ENCODE data around the gene ACTR2. TPM values are rescaled to one million over a fixed set of nuclear protein-coding genes. Genes with fewer than 3 reads are reported as not detected.

Gene ACTR2
- total and polyA plus RNA-seq, 2 of the 13 experiments (the other 11 are each of a cell fraction or from before 2014, with no cell fraction given) = 51.2 to 100 TPM

DNA sequence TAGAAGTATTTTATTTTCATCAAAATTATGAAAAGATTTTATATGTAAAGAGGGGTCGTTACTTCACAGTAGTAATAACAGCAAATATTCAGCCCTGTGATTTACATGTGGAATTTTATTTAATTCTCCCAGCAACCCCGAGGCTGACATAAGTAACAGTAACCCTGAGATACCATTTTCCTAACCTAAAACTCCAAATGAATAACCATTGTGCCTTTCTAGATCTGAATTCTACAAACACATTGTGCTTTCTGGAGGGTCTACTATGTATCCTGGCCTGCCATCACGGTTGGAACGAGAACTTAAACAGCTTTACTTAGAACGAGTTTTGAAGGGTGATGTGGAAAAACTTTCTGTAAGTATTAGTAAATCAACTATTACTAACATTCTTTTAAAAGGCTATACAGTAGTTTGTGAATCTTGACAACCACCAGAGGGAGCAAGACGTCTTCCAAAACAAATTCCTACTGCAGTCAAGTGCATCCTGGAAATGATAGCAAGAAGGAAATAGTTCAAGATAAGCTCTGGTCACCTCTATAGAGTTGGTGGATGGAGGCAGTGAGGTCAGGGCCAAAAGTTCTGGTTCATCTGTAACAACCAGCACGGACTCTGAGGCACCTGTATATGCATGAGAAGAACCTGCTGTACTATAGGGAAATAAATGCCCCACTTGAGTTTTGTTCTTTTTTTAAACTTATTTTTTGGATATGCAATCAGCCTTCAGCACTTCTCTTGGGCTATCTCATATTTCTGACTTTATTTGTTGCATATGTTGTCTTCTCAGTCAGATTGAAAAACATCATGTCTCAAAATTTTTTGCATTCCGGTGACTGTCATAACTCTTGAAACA, 37.4 kb downstream of the ACTR2 start (continued):
- TF ChIP-seq, protein P1, sequence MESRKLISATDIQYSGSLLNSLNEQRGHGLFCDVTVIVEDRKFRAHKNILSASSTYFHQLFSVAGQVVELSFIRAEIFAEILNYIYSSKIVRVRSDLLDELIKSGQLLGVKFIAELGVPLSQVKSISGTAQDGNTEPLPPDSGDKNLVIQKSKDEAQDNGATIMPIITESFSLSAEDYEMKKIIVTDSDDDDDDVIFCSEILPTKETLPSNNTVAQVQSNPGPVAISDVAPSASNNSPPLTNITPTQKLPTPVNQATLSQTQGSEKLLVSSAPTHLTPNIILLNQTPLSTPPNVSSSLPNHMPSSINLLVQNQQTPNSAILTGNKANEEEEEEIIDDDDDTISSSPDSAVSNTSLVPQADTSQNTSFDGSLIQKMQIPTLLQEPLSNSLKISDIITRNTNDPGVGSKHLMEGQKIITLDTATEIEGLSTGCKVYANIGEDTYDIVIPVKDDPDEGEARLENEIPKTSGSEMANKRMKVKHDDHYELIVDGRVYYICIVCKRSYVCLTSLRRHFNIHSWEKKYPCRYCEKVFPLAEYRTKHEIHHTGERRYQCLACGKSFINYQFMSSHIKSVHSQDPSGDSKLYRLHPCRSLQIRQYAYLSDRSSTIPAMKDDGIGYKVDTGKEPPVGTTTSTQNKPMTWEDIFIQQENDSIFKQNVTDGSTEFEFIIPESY (CRISPR knock-in tag; IDR thresholded peaks at IDR 0.05) = no peak
- TF ChIP-seq, protein P2, sequence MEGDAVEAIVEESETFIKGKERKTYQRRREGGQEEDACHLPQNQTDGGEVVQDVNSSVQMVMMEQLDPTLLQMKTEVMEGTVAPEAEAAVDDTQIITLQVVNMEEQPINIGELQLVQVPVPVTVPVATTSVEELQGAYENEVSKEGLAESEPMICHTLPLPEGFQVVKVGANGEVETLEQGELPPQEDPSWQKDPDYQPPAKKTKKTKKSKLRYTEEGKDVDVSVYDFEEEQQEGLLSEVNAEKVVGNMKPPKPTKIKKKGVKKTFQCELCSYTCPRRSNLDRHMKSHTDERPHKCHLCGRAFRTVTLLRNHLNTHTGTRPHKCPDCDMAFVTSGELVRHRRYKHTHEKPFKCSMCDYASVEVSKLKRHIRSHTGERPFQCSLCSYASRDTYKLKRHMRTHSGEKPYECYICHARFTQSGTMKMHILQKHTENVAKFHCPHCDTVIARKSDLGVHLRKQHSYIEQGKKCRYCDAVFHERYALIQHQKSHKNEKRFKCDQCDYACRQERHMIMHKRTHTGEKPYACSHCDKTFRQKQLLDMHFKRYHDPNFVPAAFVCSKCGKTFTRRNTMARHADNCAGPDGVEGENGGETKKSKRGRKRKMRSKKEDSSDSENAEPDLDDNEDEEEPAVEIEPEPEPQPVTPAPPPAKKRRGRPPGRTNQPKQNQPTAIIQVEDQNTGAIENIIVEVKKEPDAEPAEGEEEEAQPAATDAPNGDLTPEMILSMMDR (CRISPR knock-in tag; IDR thresholded peaks at IDR 0.05) = peak; percentile 87
- TF ChIP-seq, protein P3, sequence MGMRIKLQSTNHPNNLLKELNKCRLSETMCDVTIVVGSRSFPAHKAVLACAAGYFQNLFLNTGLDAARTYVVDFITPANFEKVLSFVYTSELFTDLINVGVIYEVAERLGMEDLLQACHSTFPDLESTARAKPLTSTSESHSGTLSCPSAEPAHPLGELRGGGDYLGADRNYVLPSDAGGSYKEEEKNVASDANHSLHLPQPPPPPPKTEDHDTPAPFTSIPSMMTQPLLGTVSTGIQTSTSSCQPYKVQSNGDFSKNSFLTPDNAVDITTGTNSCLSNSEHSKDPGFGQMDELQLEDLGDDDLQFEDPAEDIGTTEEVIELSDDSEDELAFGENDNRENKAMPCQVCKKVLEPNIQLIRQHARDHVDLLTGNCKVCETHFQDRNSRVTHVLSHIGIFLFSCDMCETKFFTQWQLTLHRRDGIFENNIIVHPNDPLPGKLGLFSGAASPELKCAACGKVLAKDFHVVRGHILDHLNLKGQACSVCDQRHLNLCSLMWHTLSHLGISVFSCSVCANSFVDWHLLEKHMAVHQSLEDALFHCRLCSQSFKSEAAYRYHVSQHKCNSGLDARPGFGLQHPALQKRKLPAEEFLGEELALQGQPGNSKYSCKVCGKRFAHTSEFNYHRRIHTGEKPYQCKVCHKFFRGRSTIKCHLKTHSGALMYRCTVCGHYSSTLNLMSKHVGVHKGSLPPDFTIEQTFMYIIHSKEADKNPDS (CRISPR knock-in tag; IDR thresholded peaks at IDR 0.05) = no peak
- TF ChIP-seq ZNF484 (CRISPR knock-in tag; IDR thresholded peaks at IDR 0.05; ENCODE audit: borderline replicate concordance, low read depth) (no peak), FOSL2 (CRISPR knock-in tag; IDR thresholded peaks at IDR 0.05) (no peak), ZNF24 (IDR thresholded peaks at IDR 0.05) (no peak), GATAD2A (CRISPR knock-in tag; IDR thresholded peaks at IDR 0.05) (peak; percentile 54; the same call in 1 of the 2 replicates), NR2F1 (CRISPR knock-in tag; IDR thresholded peaks at IDR 0.05) (no peak), MIER3 (CRISPR knock-in tag; IDR thresholded peaks at IDR 0.05; ENCODE audit: borderline replicate concordance) (peak; percentile 38; the same call in 1 of the 2 replicates)
- TF ChIP-seq, protein P4, sequence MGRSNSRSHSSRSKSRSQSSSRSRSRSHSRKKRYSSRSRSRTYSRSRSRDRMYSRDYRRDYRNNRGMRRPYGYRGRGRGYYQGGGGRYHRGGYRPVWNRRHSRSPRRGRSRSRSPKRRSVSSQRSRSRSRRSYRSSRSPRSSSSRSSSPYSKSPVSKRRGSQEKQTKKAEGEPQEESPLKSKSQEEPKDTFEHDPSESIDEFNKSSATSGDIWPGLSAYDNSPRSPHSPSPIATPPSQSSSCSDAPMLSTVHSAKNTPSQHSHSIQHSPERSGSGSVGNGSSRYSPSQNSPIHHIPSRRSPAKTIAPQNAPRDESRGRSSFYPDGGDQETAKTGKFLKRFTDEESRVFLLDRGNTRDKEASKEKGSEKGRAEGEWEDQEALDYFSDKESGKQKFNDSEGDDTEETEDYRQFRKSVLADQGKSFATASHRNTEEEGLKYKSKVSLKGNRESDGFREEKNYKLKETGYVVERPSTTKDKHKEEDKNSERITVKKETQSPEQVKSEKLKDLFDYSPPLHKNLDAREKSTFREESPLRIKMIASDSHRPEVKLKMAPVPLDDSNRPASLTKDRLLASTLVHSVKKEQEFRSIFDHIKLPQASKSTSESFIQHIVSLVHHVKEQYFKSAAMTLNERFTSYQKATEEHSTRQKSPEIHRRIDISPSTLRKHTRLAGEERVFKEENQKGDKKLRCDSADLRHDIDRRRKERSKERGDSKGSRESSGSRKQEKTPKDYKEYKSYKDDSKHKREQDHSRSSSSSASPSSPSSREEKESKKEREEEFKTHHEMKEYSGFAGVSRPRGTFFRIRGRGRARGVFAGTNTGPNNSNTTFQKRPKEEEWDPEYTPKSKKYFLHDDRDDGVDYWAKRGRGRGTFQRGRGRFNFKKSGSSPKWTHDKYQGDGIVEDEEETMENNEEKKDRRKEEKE (IDR thresholded peaks at IDR 0.05) = no peak
- TF ChIP-seq, protein P5, sequence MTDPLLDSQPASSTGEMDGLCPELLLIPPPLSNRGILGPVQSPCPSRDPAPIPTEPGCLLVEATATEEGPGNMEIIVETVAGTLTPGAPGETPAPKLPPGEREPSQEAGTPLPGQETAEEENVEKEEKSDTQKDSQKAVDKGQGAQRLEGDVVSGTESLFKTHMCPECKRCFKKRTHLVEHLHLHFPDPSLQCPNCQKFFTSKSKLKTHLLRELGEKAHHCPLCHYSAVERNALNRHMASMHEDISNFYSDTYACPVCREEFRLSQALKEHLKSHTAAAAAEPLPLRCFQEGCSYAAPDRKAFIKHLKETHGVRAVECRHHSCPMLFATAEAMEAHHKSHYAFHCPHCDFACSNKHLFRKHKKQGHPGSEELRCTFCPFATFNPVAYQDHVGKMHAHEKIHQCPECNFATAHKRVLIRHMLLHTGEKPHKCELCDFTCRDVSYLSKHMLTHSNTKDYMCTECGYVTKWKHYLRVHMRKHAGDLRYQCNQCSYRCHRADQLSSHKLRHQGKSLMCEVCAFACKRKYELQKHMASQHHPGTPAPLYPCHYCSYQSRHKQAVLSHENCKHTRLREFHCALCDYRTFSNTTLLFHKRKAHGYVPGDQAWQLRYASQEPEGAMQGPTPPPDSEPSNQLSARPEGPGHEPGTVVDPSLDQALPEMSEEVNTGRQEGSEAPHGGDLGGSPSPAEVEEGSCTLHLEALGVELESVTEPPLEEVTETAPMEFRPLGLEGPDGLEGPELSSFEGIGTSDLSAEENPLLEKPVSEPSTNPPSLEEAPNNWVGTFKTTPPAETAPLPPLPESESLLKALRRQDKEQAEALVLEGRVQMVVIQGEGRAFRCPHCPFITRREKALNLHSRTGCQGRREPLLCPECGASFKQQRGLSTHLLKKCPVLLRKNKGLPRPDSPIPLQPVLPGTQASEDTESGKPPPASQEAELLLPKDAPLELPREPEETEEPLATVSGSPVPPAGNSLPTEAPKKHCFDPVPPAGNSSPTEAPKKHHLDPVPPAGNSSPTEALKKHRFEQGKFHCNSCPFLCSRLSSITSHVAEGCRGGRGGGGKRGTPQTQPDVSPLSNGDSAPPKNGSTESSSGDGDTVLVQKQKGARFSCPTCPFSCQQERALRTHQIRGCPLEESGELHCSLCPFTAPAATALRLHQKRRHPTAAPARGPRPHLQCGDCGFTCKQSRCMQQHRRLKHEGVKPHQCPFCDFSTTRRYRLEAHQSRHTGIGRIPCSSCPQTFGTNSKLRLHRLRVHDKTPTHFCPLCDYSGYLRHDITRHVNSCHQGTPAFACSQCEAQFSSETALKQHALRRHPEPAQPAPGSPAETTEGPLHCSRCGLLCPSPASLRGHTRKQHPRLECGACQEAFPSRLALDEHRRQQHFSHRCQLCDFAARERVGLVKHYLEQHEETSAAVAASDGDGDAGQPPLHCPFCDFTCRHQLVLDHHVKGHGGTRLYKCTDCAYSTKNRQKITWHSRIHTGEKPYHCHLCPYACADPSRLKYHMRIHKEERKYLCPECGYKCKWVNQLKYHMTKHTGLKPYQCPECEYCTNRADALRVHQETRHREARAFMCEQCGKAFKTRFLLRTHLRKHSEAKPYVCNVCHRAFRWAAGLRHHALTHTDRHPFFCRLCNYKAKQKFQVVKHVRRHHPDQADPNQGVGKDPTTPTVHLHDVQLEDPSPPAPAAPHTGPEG (CRISPR knock-in tag; IDR thresholded peaks at IDR 0.05) = no peak
- TF ChIP-seq, protein P6, sequence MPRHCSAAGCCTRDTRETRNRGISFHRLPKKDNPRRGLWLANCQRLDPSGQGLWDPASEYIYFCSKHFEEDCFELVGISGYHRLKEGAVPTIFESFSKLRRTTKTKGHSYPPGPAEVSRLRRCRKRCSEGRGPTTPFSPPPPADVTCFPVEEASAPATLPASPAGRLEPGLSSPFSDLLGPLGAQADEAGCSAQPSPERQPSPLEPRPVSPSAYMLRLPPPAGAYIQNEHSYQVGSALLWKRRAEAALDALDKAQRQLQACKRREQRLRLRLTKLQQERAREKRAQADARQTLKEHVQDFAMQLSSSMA (CRISPR knock-in tag; IDR thresholded peaks at IDR 0.05) = no peak

Data from HepG2 (cell line).